Neutrophil (primary cell): ENCODE results near the gene MYO1B.

Experiments
- H3K27ac ChIP-seq: fragments of 200-600 bp; sonication (generic); 2 replicates; pipeline ENCODE4 v1.5.1; 2016; ENCODE audit warnings: mild to moderate bottlenecking, moderate library complexity
- H3K27me3 ChIP-seq: fragments of 200-600 bp; sonication (generic); 2 replicates; pipeline ENCODE4 v1.6.0; 2016; ENCODE audit warnings: mild to moderate bottlenecking
- H3K36me3 ChIP-seq: fragments of 200-600 bp; sonication (generic); 2 replicates; pipeline ENCODE4 v1.5.1; 2017
- H3K4me1 ChIP-seq, 2 experiments: fragments of 200-600 bp in 1 of 2; sonication (generic) in 1 of 2; 1 replicate in 1 of 2; 2 replicates in 1 of 2; pipeline versions ENCODE4 v1.5.1 to v1.6.1; 2013 to 2016; ENCODE audit warnings: low read depth in 1 of 2, low read length in 1 of 2, mild to moderate bottlenecking in 1 of 2, moderate library complexity in 1 of 2; ENCODE audit not compliant: control insufficient read depth in 1 of 2, insufficient read depth in 1 of 2
- H3K4me3 ChIP-seq, 2 experiments: fragments of 200-600 bp in 1 of 2; sonication (generic) in 1 of 2; 1 replicate in 1 of 2; 2 replicates in 1 of 2; pipeline ENCODE4 v1.5.1; 2013 to 2016; ENCODE audit warnings: low read depth in 1 of 2, low read length in 1 of 2, mild to moderate bottlenecking in 1 of 2, moderate library complexity in 1 of 2
- H3K9me3 ChIP-seq: fragments of 200-600 bp; sonication (generic); 2 replicates; pipeline ENCODE4 v1.5.1; 2016
- CTCF ChIP-seq: fragments of 200-600 bp; sonication (generic); IDR thresholded peaks from 2 replicates; pipeline ENCODE4 v1.5.1; 2016; ENCODE audit warnings: antibody characterized with exemption

Gene MYO1B

GRCh38 chr2:191345788-191346187 is 100.6 kb downstream of the MYO1B start:
- H3K36me3 ChIP-seq = no peaks in the 10 kb centered on the region
- H3K27ac ChIP-seq = no peak overlapping the region
- no peaks in the 10 kb centered on the region for H3K9me3 ChIP-seq
- no peak for TF ChIP-seq CTCF
- H3K27me3 ChIP-seq = no peaks in the 10 kb centered on the region
- H3K4me3 ChIP-seq = no peak overlapping the region
- H3K4me1 ChIP-seq = no peaks in the 10 kb centered on the region

DNA sequence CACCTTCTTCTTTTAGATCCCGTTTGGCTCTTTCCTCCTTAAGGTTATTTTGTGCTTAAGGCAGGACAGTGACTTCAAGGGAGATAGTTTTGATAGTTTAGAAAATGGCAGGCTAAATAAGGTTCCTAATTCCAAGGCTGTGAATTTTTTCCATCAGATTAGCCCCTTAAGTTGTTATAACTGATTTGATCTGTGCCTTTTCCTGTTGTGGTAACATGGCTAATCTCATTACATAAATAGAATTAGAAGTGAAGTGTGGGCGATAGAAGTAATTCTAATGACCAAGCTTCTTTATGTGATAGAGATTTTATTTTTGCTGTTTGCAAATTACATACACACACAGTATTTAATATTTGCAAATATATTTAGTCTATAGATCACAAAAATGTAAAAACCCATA is 102.0 kb downstream of the MYO1B start:
- Histone ChIP-seq H3K36me3 (no peaks in the 10 kb centered on the region), H3K9me3 (no peaks in the 10 kb centered on the region), H3K4me3 (no peak overlapping the region), H3K4me1 (no peaks in the 10 kb centered on the region), H3K27ac (no peak overlapping the region), H3K27me3 (no peaks in the 10 kb centered on the region)
- TF ChIP-seq CTCF = no peak

DNA sequence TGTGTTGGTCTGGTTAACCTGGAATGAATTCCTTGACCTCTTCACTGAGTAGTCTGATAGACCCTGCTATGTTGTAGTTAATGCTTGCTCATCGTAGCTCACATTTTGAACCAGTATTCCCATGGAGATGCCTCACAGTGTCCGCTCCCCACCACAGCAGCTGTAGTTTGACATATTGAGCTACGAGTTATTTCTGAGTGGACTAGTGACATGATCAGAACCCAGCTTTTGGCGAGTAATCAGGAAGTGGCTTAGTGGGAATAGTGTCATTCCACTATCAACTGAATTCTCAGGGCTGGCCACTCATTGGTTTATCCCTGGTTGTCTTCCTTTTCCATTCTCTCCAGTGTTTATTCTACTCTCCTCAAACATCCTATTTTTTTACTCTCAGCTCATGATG is 102.7 kb downstream of the MYO1B start:
- H3K27me3 ChIP-seq = no peaks in the 10 kb centered on the region
- no peak overlapping the region for H3K27ac ChIP-seq
- H3K4me3 ChIP-seq = no peak overlapping the region
- H3K36me3 ChIP-seq = no peaks in the 10 kb centered on the region
- H3K4me1 ChIP-seq = no peaks in the 10 kb centered on the region
- H3K9me3 ChIP-seq = no peaks in the 10 kb centered on the region
- no peak for TF ChIP-seq CTCF

- no peaks in the 10 kb centered on the region for H3K36me3 ChIP-seq
- no peak overlapping the region for H3K4me3 ChIP-seq
- no peaks in the 10 kb centered on the region for H3K4me1 ChIP-seq
- H3K27ac ChIP-seq = no peak overlapping the region
- no peaks in the 10 kb centered on the region for H3K27me3 ChIP-seq
- H3K9me3 ChIP-seq = no peaks in the 10 kb centered on the region
- TF ChIP-seq CTCF = no peak
Measured at GRCh38 chr2:191349990-191350389, 104.8 kb downstream of the MYO1B start.

- Histone ChIP-seq H3K4me3 (no peak overlapping the region), H3K27ac (no peak overlapping the region)
- no peak for TF ChIP-seq CTCF
Measured at GRCh38 chr2:191350826-191351225, 105.6 kb downstream of the MYO1B start.

DNA sequence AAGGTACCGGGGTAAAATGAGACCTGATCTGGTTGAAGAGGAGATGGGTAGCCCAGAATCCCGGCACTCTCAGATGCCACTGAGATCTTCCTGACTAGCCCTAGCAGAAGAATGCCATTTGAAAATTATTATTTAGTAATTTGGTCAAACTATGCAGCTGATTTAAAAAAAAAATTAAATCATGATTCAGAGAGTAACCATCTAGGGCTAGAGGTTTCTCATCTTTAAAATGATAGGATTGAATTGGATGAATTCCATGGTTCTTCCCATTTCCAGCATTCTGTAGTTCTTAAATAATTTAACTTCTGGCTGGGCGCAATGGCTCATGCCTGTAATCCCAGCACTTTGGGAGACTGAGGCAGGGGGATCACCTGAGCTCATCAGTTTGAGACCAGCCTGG is 106.1 kb downstream of the MYO1B start:
- no peak for TF ChIP-seq CTCF
- H3K4me3 ChIP-seq = no peak overlapping the region
- H3K36me3 ChIP-seq = no peaks in the 10 kb centered on the region
- H3K27ac ChIP-seq = no peak overlapping the region
- no peaks in the 10 kb centered on the region for H3K9me3 ChIP-seq
- H3K27me3 ChIP-seq = no peaks in the 10 kb centered on the region
- H3K4me1 ChIP-seq = no peaks in the 10 kb centered on the region

More at GRCh38 chr2:191350826-191351225, 105.6 kb downstream of the MYO1B start:
- H3K36me3 ChIP-seq = no peaks in the 10 kb centered on the region
- H3K9me3 ChIP-seq = no peaks in the 10 kb centered on the region
- H3K4me1 ChIP-seq = no peaks in the 10 kb centered on the region
- H3K27me3 ChIP-seq = no peaks in the 10 kb centered on the region
